GM12892 (cell line): ENCODE results near the gene DDX18.

ENCODE experiments used
- POLR2A ChIP-seq: IDR thresholded peaks from 2 replicates; pipeline ENCODE4 v1.6.1; 2011; ENCODE audit warnings: low read depth, low read length, control low read depth
- POLR2AphosphoS5 ChIP-seq: IDR thresholded peaks from 2 replicates; pipeline ENCODE4 v1.6.1; 2011; ENCODE audit warnings: low read depth, low read length, control low read depth
- TAF1 ChIP-seq: IDR thresholded peaks from 2 replicates; pipeline ENCODE4 v1.6.1; 2011; ENCODE audit warnings: low read depth, mild to moderate bottlenecking, control low read depth, low read length, borderline replicate concordance

GRCh38 chr2:117814417-117815264, at the start of gene DDX18:
- TF ChIP-seq POLR2A (peak; percentile 95), TAF1 (peak; percentile 84), POLR2AphosphoS5 (peak; percentile 94)
